CD4-positive, alpha-beta T cell (primary cell): ENCODE measurements around the gene EIF4E1B. TPM values are rescaled to one million over a fixed set of nuclear protein-coding genes. Genes with fewer than 3 reads are reported as not detected.

Experiments
- ATAC-seq: fragments of 200-7000 bp; cut with Tn5 transposase; one replicate; pipeline ENCODE4 v1.10.0; 2022; ENCODE audit warnings: mild to moderate bottlenecking; ENCODE audit not compliant: poor library complexity
- CTCF ChIA-PET: fragments of 350-600 bp; sonication (Branson Sonifier 250); formaldehyde crosslinking; loops from one replicate; lab custom pipeline; 2021; ENCODE audit warnings: antibody characterized with exemption, inconsistent platforms; lab: Charles Lee
- POLR2A ChIA-PET: fragments of 350-600 bp; sonication (Branson Sonifier 250); formaldehyde crosslinking; loops from one replicate; lab custom pipeline; 2021; ENCODE audit warnings: antibody characterized with exemption, inconsistent platforms; lab: Charles Lee
- DNase-seq, 14 experiments: peaks; one replicate each; pipeline ENCODE4 v3.0.0-alpha.2; 2013 to 2020; ENCODE audit warnings: mixed read lengths in 2 of 14
- H3K27ac ChIP-seq, 2 donors: one replicate each; pipeline versions ENCODE4 v1.5.1 to v1.7.0; 2013; ENCODE audit warnings: low read length in 2 of 2, low read depth in 1 of 2, mild to moderate bottlenecking in 1 of 2
- H3K27me3 ChIP-seq, 2 experiments: 1 replicate in 1 of 2; 2 replicates in 1 of 2; pipeline versions ENCODE4 v1.6.1 to v1.7.0; 2013; ENCODE audit warnings: low read length in 2 of 2, control low read depth in 1 of 2, mild to moderate bottlenecking in 1 of 2, moderate library complexity in 1 of 2; ENCODE audit not compliant: insufficient read depth in 2 of 2, control insufficient read depth in 1 of 2
- H3K36me3 ChIP-seq: one replicate; pipeline ENCODE4 v1.6.1; 2013; ENCODE audit warnings: low read length, control low read depth; ENCODE audit not compliant: insufficient read depth
- H3K4me1 ChIP-seq: one replicate; pipeline ENCODE4 v1.6.1; 2013; ENCODE audit warnings: low read length, control low read depth; ENCODE audit not compliant: insufficient read depth
- H3K4me3 ChIP-seq: one replicate; pipeline ENCODE4 v1.5.1; 2013; ENCODE audit warnings: mild to moderate bottlenecking, low read length, moderate library complexity
- H3K9me3 ChIP-seq, 2 experiments: 1 replicate in 1 of 2; 2 replicates in 1 of 2; pipeline versions ENCODE4 v1.6.1 to v1.7.0; 2013; ENCODE audit warnings: low read length in 2 of 2, mild to moderate bottlenecking in 2 of 2, control low read depth in 1 of 2, moderate library complexity in 1 of 2; ENCODE audit not compliant: control insufficient read depth in 1 of 2, insufficient read depth in 1 of 2
- H3K27ac Mint-ChIP-seq: one replicate; pipeline ENCODE4 v1.8.0; 2020; ENCODE audit warnings: mixed read lengths
- H3K27me3 Mint-ChIP-seq: one replicate; pipeline ENCODE4 v1.8.0; 2021; ENCODE audit warnings: mixed read lengths
- H3K36me3 Mint-ChIP-seq: one replicate; pipeline ENCODE4 v1.8.0; 2021; ENCODE audit warnings: low read depth, mixed read lengths
- H3K4me1 Mint-ChIP-seq: one replicate; pipeline ENCODE4 v1.8.0; 2021; ENCODE audit warnings: low read depth, mixed read lengths
- H3K4me3 Mint-ChIP-seq: one replicate; pipeline ENCODE4 v1.8.0; 2020; ENCODE audit warnings: mild to moderate bottlenecking, mixed read lengths
- H3K9me3 Mint-ChIP-seq: one replicate; pipeline ENCODE4 v1.8.0; 2020; ENCODE audit warnings: mixed read lengths
- CTCF ChIP-seq: fragments of 200-600 bp; IDR thresholded peaks from one replicate; pipeline ENCODE4 v1.8.0; 2022; ENCODE audit warnings: antibody characterized with exemption, mild to moderate bottlenecking
- intact Hi-C, 2 experiments: fragments of 100-400 bp; cut with DNase I in 1 of 2; cut with micrococcal nuclease in 1 of 2; formaldehyde crosslinking; loops; one replicate each; pipeline versions ENCODE4 v1.15.1 to v1.9.0; 2023 to 2025; cut with DNase I, micrococcal nuclease
- total RNA-seq, 174 experiments: library from RNA in 2 of 174; stranded (reverse) in 2 of 174; gene quantifications; one replicate each; pipeline ENCODE4 v1.2.3 and lab custom pipeline; 2021 to 2026

EIF4E1B gene
- total RNA-seq, 2 experiments from 2014 or later = not detected

- H3K4me1 ChIP-seq = peaks cover 23% of the 10 kb centered on the region
- peaks cover 46 to 58% of the 10 kb centered on the region in 2 experiments for H3K27me3 ChIP-seq
- intact Hi-C loops = no loop called here
- no peak for TF ChIP-seq CTCF
- H3K36me3 Mint-ChIP-seq = no peaks in the 10 kb centered on the region
- peaks cover 89% of the 10 kb centered on the region for H3K27me3 Mint-ChIP-seq
- H3K27ac ChIP-seq = no peak overlapping the region
- no peak overlapping the region for H3K4me3 ChIP-seq
- peaks cover 0 to 32% of the 10 kb centered on the region in 2 experiments for H3K9me3 ChIP-seq
- ATAC-seq (no peak), DNase-seq (no peak)
- H3K4me3 Mint-ChIP-seq = peak overlapping the region; percentile 57
- CTCF ChIA-PET = interaction anchor here (1.5 kb wide), 1 partner anchor 22 kb away, joined by 3 read pairs; no protein-coding TSS in a partner anchor
- no peaks in the 10 kb centered on the region for H3K9me3 Mint-ChIP-seq
- no peaks in the 10 kb centered on the region for H3K36me3 ChIP-seq
- peaks cover 21% of the 10 kb centered on the region for H3K4me1 Mint-ChIP-seq
- POLR2A ChIA-PET = no interaction called here
- H3K27ac Mint-ChIP-seq = no peak overlapping the region
Measured at GRCh38 chr5:176618783-176619182, 11.7 kb upstream of the EIF4E1B start.

- DNase-seq (peak; percentile 41 to 88 (median 68)), ATAC-seq (peak; percentile 98)
- Mint-ChIP-seq H3K9me3 (no peaks in the 10 kb centered on the region), H3K27me3 (peaks cover 89% of the 10 kb centered on the region), H3K4me1 (peaks cover 21% of the 10 kb centered on the region), H3K4me3 (peak overlapping the region; percentile 57), H3K27ac (no peak overlapping the region), H3K36me3 (no peaks in the 10 kb centered on the region)
- no peak overlapping the region for H3K27ac ChIP-seq
- no peaks in the 10 kb centered on the region for H3K36me3 ChIP-seq
- peaks cover 0 to 32% of the 10 kb centered on the region in 2 experiments for H3K9me3 ChIP-seq
- H3K4me1 ChIP-seq = peaks cover 23% of the 10 kb centered on the region
- peak overlapping the region; percentile 7 for H3K4me3 ChIP-seq
- intact Hi-C loops = no loop called here
- peaks cover 46 to 58% of the 10 kb centered on the region in 2 experiments for H3K27me3 ChIP-seq
- CTCF ChIA-PET = interaction anchor here (1.5 kb wide), 1 partner anchor 22 kb away, joined by 3 read pairs; no protein-coding TSS in a partner anchor
- no peak for TF ChIP-seq CTCF
- POLR2A ChIA-PET = no interaction called here
Measured at GRCh38 chr5:176619203-176619568, 11.3 kb upstream of the EIF4E1B start.

- H3K27me3 ChIP-seq = peaks cover 47 to 58% of the 10 kb centered on the region in 2 experiments
- CTCF ChIA-PET = interaction anchor here (1.5 kb wide), 1 partner anchor 23 kb away, joined by 3 read pairs; no protein-coding TSS in a partner anchor
- H3K36me3 Mint-ChIP-seq = no peaks in the 10 kb centered on the region
- H3K4me3 ChIP-seq = peak overlapping the region; percentile 7
- H3K4me1 Mint-ChIP-seq = peaks cover 21% of the 10 kb centered on the region
- no peaks in the 10 kb centered on the region for H3K36me3 ChIP-seq
- POLR2A ChIA-PET = no interaction called here
- peaks cover 88% of the 10 kb centered on the region for H3K27me3 Mint-ChIP-seq
- peak; percentile 35 for TF ChIP-seq CTCF
- H3K27ac Mint-ChIP-seq = no peak overlapping the region
- H3K27ac ChIP-seq = no peak overlapping the region
- peak overlapping the region; percentile 64 for H3K4me3 Mint-ChIP-seq
- peaks cover 0 to 32% of the 10 kb centered on the region in 2 experiments for H3K9me3 ChIP-seq
- intact Hi-C loops = no loop called here
- ATAC-seq = no peak
- no peak for DNase-seq
- H3K4me1 ChIP-seq = peaks cover 23% of the 10 kb centered on the region
- no peaks in the 10 kb centered on the region for H3K9me3 Mint-ChIP-seq
Measured at GRCh38 chr5:176619569-176620332, 10.7 kb upstream of the EIF4E1B start.
